ENCODE measurements around the gene IGSF21. TPM values are rescaled to one million over a fixed set of nuclear protein-coding genes. Genes with fewer than 3 reads are reported as not detected.

IGSF21 gene
- total RNA-seq, 1 donor = not detected

- no peak for TF ChIP-seq CTCF (IDR thresholded peaks at IDR 0.05; ENCODE audit: insufficient read depth, low read length)
- no peak overlapping the region for H3K4me3 ChIP-seq (ENCODE audit: low read depth, low read length)
- no peak for DNase-seq (ENCODE audit: low read depth)
These were observed 299.8 kb downstream of the IGSF21 start for GRCh38 chr1:18407166-18408045.

- no peak for DNase-seq (ENCODE audit: low read depth)
- no peak for TF ChIP-seq CTCF (IDR thresholded peaks at IDR 0.05; ENCODE audit: insufficient read depth, low read length)
- no peak overlapping the region for H3K4me3 ChIP-seq (ENCODE audit: low read depth, low read length)
These were observed 301.2 kb downstream of the IGSF21 start for GRCh38 chr1:18408656-18409370.

GRCh38 chr1:18409609-18410237 is 302.1 kb downstream of the IGSF21 start:
- TF ChIP-seq CTCF (IDR thresholded peaks at IDR 0.05; ENCODE audit: insufficient read depth, low read length) = no peak
- no peak overlapping the region for H3K4me3 ChIP-seq (ENCODE audit: low read depth, low read length)
- DNase-seq (ENCODE audit: low read depth) = no peak

GRCh38 chr1:18410407-18410806 is 302.8 kb downstream of the IGSF21 start:
- H3K4me3 ChIP-seq (ENCODE audit: low read depth, low read length) = no peak overlapping the region
- DNase-seq (ENCODE audit: low read depth) = no peak
- no peak for TF ChIP-seq CTCF (IDR thresholded peaks at IDR 0.05; ENCODE audit: insufficient read depth, low read length)

GRCh38 chr1:18411321-18411720 is 303.7 kb downstream of the IGSF21 start:
- DNase-seq (ENCODE audit: low read depth) = no peak
- TF ChIP-seq CTCF (IDR thresholded peaks at IDR 0.05; ENCODE audit: insufficient read depth, low read length) = no peak
- no peak overlapping the region for H3K4me3 ChIP-seq (ENCODE audit: low read depth, low read length)

GRCh38 chr1:18411820-18412641 is 304.4 kb downstream of the IGSF21 start:
- DNase-seq (ENCODE audit: low read depth) = no peak
- no peak for TF ChIP-seq CTCF (IDR thresholded peaks at IDR 0.05; ENCODE audit: insufficient read depth, low read length)
- no peak overlapping the region for H3K4me3 ChIP-seq (ENCODE audit: low read depth, low read length)

Measured in fibroblast of the aortic adventitia (primary cell).